Esophagus squamous epithelium (tissue), 4 donors: ENCODE measurements around the gene POC1A.

Source experiments
- CTCF ChIP-seq, 6 experiments: fragments of 450-650 bp in 4 of 6; fragments of 200-600 bp in 2 of 6; sonication (generic) in 2 of 6; IDR thresholded peaks; one replicate each; pipeline ENCODE4 v1.5.1; 2016 to 2019; ENCODE audit warnings: antibody characterized with exemption in 6 of 6, mild to moderate bottlenecking in 4 of 6, moderate library complexity in 4 of 6
- POLR2A ChIP-seq, 4 donors: fragments of 450-650 bp; IDR thresholded peaks; one replicate each; pipeline ENCODE4 v1.6.1; 2017; ENCODE audit warnings: antibody characterized with exemption in 4 of 4, mild to moderate bottlenecking in 4 of 4, moderate library complexity in 3 of 4

- no peak for TF ChIP-seq CTCF (IDR thresholded peaks at IDR 0.05)
- TF ChIP-seq POLR2A (IDR thresholded peaks at IDR 0.05): no peak
These were observed 38.8 kb upstream of the POC1A start for GRCh38 chr3:52193065-52193464.
